H1 (cell line): ENCODE results near the gene FBXO46. TPM values are rescaled to one million over a fixed set of nuclear protein-coding genes. Genes with fewer than 3 reads are reported as not detected.
A peak's percentile ranks its signal among the peaks of the same experiment; 100 is the strongest.

Experiments
- CTCF ChIA-PET: fragments of 300-600 bp; sonication (Branson Sonifier 250); formaldehyde crosslinking; loops from one replicate; lab custom pipeline; 2021; ENCODE audit not compliant: partially characterized antibody; lab: Charles Lee
- POLR2A ChIA-PET: fragments of 300-600 bp; sonication (Branson Sonifier 250); formaldehyde crosslinking; loops from one replicate; lab custom pipeline; 2021; ENCODE audit warnings: inconsistent platforms; ENCODE audit not compliant: partially characterized antibody; lab: Charles Lee
- DNase-seq, 2 experiments: peaks; one replicate each; pipeline versions ENCODE4 v3.0.0 to v3.0.0-alpha.2; 2010 to 2022; ENCODE audit warnings: low spot score in 2 of 2, low read depth in 1 of 2, mixed read lengths in 1 of 2
- FAIRE-seq: peaks from 2 replicates; lab custom pipeline; 2011; peaks lifted over from hg19 to GRCh38; lab: Jason Lieb, UNC
- H2AFZ ChIP-seq: 2 replicates; pipeline ENCODE4 v1.8.1; 2012; ENCODE audit warnings: low read length, inconsistent platforms
- H2AK5ac ChIP-seq: 2 replicates; pipeline ENCODE4 v1.6.1; 2013; ENCODE audit warnings: low read depth, low read length
- H2BK120ac ChIP-seq: replicated peaks from 2 replicates; pipeline ENCODE3; 2013; ENCODE audit warnings: low read depth, low read length, inconsistent platforms
- H2BK12ac ChIP-seq: 2 replicates; pipeline ENCODE4 v1.6.1; 2013; ENCODE audit warnings: low read depth, low read length
- H2BK15ac ChIP-seq: 2 replicates; pipeline ENCODE4 v1.6.1; 2013; ENCODE audit warnings: low read length
- H2BK20ac ChIP-seq: 2 replicates; pipeline ENCODE4 v1.6.1; 2013; ENCODE audit warnings: low read length
- H2BK5ac ChIP-seq: 2 replicates; pipeline ENCODE4 v1.6.1; 2013; ENCODE audit warnings: low read depth, low read length
- H3K14ac ChIP-seq: 2 replicates; pipeline ENCODE4 v1.6.1; 2013; ENCODE audit warnings: inconsistent platforms; ENCODE audit not compliant: insufficient read length
- H3K18ac ChIP-seq: 2 replicates; pipeline ENCODE4 v1.6.1; 2013; ENCODE audit warnings: low read length; ENCODE audit errors: extremely low read depth
- H3K23ac ChIP-seq: 2 replicates; pipeline ENCODE4 v1.6.1; 2013; ENCODE audit warnings: inconsistent platforms; ENCODE audit not compliant: insufficient read length
- H3K23me2 ChIP-seq: 2 replicates; pipeline ENCODE4 v1.6.1; 2013; ENCODE audit warnings: low read depth, low read length
- H3K27ac ChIP-seq: 2 replicates; pipeline ENCODE4 v1.6.1; 2011; ENCODE audit warnings: low read depth, low read length, inconsistent platforms
- H3K27me3 ChIP-seq, 4 experiments: replicated peaks in 1 of 4; 1 replicate in 1 of 4; 2 replicates in 3 of 4; pipeline versions ENCODE4 v1.6.1 to v1.8.1; 2011 to 2013; ENCODE audit warnings: low read length in 3 of 4, mild to moderate bottlenecking in 3 of 4, inconsistent platforms in 2 of 4, mixed read lengths in 2 of 4, moderate library complexity in 1 of 4; ENCODE audit not compliant: control insufficient read depth in 3 of 4, insufficient read depth in 3 of 4; ENCODE audit errors: extremely low read depth in 1 of 4
- H3K36me3 ChIP-seq, 4 experiments: 2 replicates each; pipeline versions ENCODE4 v1.6.1 to v1.8.1; 2011 to 2013; ENCODE audit warnings: mild to moderate bottlenecking in 4 of 4, low read length in 3 of 4, moderate library complexity in 2 of 4, control low read depth in 1 of 4, inconsistent platforms in 1 of 4; ENCODE audit not compliant: insufficient read depth in 4 of 4, control insufficient read depth in 2 of 4
- H3K4ac ChIP-seq: replicated peaks from 2 replicates; pipeline ENCODE3; 2013; ENCODE audit warnings: low read length, low read depth, mixed read lengths, inconsistent platforms; ENCODE audit not compliant: insufficient read length
- H3K4me1 ChIP-seq, 4 experiments: replicated peaks in 1 of 4; 1 replicate in 1 of 4; 2 replicates in 3 of 4; pipeline versions ENCODE4 v1.6.1 to v1.8.1; 2011 to 2013; ENCODE audit warnings: low read length in 3 of 4, inconsistent platforms in 2 of 4, mixed read lengths in 1 of 4; ENCODE audit not compliant: insufficient read depth in 4 of 4, control insufficient read depth in 3 of 4
- H3K4me2 ChIP-seq, 2 experiments: 2 replicates each; pipeline versions ENCODE4 v1.6.1 to v1.8.1; 2011 to 2013; ENCODE audit warnings: low read depth in 2 of 2, low read length in 2 of 2, control low read depth in 1 of 2, inconsistent platforms in 1 of 2, mild to moderate bottlenecking in 1 of 2; ENCODE audit not compliant: insufficient read depth in 1 of 2
- H3K4me3 ChIP-seq, 4 experiments: fragments of 200-600, 300-600 bp in 1 of 4; sonication (generic), shearing (Covaris generic), sonication (Bioruptor Twin) in 1 of 4; 2 replicates each; pipeline versions ENCODE4 v1.5.1 to v1.8.1; 2011 to 2016; ENCODE audit warnings: low read length in 4 of 4, low read depth in 3 of 4, control low read depth in 2 of 4, inconsistent platforms in 2 of 4, mild to moderate bottlenecking in 2 of 4, mixed read lengths in 1 of 4, moderate library complexity in 1 of 4; ENCODE audit not compliant: insufficient read depth in 2 of 4; ENCODE audit errors: extremely low read depth in 1 of 4
- H3K56ac ChIP-seq: replicated peaks from 2 replicates; pipeline ENCODE3; 2013; ENCODE audit warnings: low read depth, mild to moderate bottlenecking, mixed read lengths, low read length, inconsistent platforms; ENCODE audit not compliant: insufficient read length
- H3K79me1 ChIP-seq: 2 replicates; pipeline ENCODE4 v1.6.1; 2013; ENCODE audit warnings: low read depth, low read length, control low read depth
- H3K79me2 ChIP-seq, 2 experiments: 2 replicates each; pipeline versions ENCODE4 v1.6.1 to v1.8.1; 2012 to 2013; ENCODE audit warnings: low read length in 2 of 2, mild to moderate bottlenecking in 2 of 2, inconsistent platforms in 1 of 2; ENCODE audit not compliant: insufficient read depth in 2 of 2, control insufficient read depth in 1 of 2
- H3K9ac ChIP-seq, 4 experiments: replicated peaks in 1 of 4; 1 replicate in 1 of 4; 2 replicates in 3 of 4; pipeline versions ENCODE4 v1.6.1 to v1.8.1; 2011 to 2013; ENCODE audit warnings: low read depth in 3 of 4, low read length in 3 of 4, control low read depth in 2 of 4, mild to moderate bottlenecking in 2 of 4, moderate library complexity in 2 of 4, inconsistent platforms in 1 of 4; ENCODE audit errors: extremely low read depth in 1 of 4
- H3K9me3 ChIP-seq, 2 experiments: 2 replicates each; pipeline versions ENCODE4 v1.6.1 to v1.8.1; 2012 to 2013; ENCODE audit warnings: mild to moderate bottlenecking in 2 of 2, moderate library complexity in 2 of 2, control low read depth in 1 of 2, inconsistent platforms in 1 of 2, low read depth in 1 of 2, low read length in 1 of 2, mixed read lengths in 1 of 2; ENCODE audit not compliant: insufficient read depth in 2 of 2
- H4K20me1 ChIP-seq, 2 experiments: replicated peaks in 1 of 2; 2 replicates each; pipeline versions ENCODE3 to v1.8.1; 2011 to 2013; ENCODE audit warnings: inconsistent platforms in 2 of 2, low read length in 2 of 2, mild to moderate bottlenecking in 1 of 2; ENCODE audit not compliant: insufficient read depth in 2 of 2, control insufficient read depth in 1 of 2
- H4K5ac ChIP-seq: 2 replicates; pipeline ENCODE4 v1.6.1; 2013; ENCODE audit warnings: low read length, low read depth, mixed read lengths, inconsistent platforms; ENCODE audit not compliant: insufficient read length
- H4K8ac ChIP-seq: 2 replicates; pipeline ENCODE4 v1.8.0; 2013; ENCODE audit warnings: mild to moderate bottlenecking, moderate library complexity, low read length, inconsistent platforms; ENCODE audit not compliant: insufficient read depth; ENCODE audit errors: extremely low read depth
- H4K91ac ChIP-seq: replicated peaks from 2 replicates; pipeline ENCODE3; 2013; ENCODE audit warnings: low read length, mixed read lengths, inconsistent platforms; ENCODE audit not compliant: insufficient read length
- CBX8 ChIP-seq: fragments of 300-800, 300-1000 bp; sonication (generic); IDR thresholded peaks from 2 replicates; pipeline ENCODE4 v1.7.1; 2016; ENCODE audit warnings: low read depth, low read length, borderline replicate concordance
- E2F6 ChIP-seq: IDR thresholded peaks from 2 replicates; pipeline ENCODE4 v1.6.1; 2012; ENCODE audit warnings: inconsistent platforms
- EP300 ChIP-seq, 2 experiments: IDR thresholded peaks; 1 replicate in 1 of 2; 2 replicates in 1 of 2; pipeline ENCODE4 v1.6.1; 2011 to 2012; ENCODE audit warnings: low read depth in 2 of 2, low read length in 2 of 2, mild to moderate bottlenecking in 2 of 2, borderline replicate concordance in 1 of 2, inconsistent platforms in 1 of 2, moderate library complexity in 1 of 2
- GABPA ChIP-seq: IDR thresholded peaks from 2 replicates; pipeline ENCODE4 v1.6.1; 2011; ENCODE audit warnings: mild to moderate bottlenecking, low read length, moderate library complexity, borderline replicate concordance; ENCODE audit not compliant: insufficient read depth
- GTF2F1 ChIP-seq: IDR thresholded peaks from 2 replicates; pipeline ENCODE4 v1.6.1; 2012; ENCODE audit warnings: low read depth, low read length, improper control_type of control experiment, borderline replicate concordance
- HDAC2 ChIP-seq, 2 experiments: fragments of 300-600 bp in 1 of 2; sonication (generic) in 1 of 2; IDR thresholded peaks; 2 replicates each; pipeline ENCODE4 v1.6.1; 2011 to 2012; ENCODE audit warnings: low read depth in 2 of 2, low read length in 2 of 2, mild to moderate bottlenecking in 2 of 2, moderate library complexity in 2 of 2, borderline replicate concordance in 1 of 2, inconsistent platforms in 1 of 2
- NRF1 ChIP-seq: IDR thresholded peaks from 2 replicates; pipeline ENCODE4 v1.6.1; 2011; ENCODE audit warnings: mild to moderate bottlenecking, low read depth, low read length, improper control_type of control experiment
- RAD21 ChIP-seq, 2 experiments: IDR thresholded peaks in 1 of 2; conservative IDR thresholded peaks in 1 of 2; 2 replicates each; pipeline ENCODE4 v1.6.1; 2011; ENCODE audit warnings: low read depth in 2 of 2, low read length in 2 of 2, improper control_type of control experiment in 1 of 2, inconsistent platforms in 1 of 2, mild to moderate bottlenecking in 1 of 2, moderate library complexity in 1 of 2
- WGBS, 2 experiments: shearing (Covaris generic) in 1 of 2; methylation state at CpG; one replicate each; pipeline versions ENCODE4 v1.1.6 to v1.1.7; 2013 to 2015; ENCODE audit warnings: low lambda C conversion rate in 2 of 2, mixed read lengths in 2 of 2, inconsistent platforms in 1 of 2, low coverage in 1 of 2, missing lambda C conversion rate in 1 of 2; ENCODE audit not compliant: insufficient replicate concordance in 2 of 2, insufficient coverage in 1 of 2, insufficient read length in 1 of 2; ENCODE audit errors: extremely low coverage in 1 of 2, missing lambda C conversion rate in 1 of 2; 5-methylcytosine and 5-hydroxymethylcytosine counted together
- polyA plus RNA-seq, 7 experiments: library from polyadenylated mRNA; depleted of rRNA in 3 of 7; stranded (reverse) in 5 of 7; unstranded in 2 of 7; fragments of >200 nt in 5 of 7; fragments of 200-250 nt in 2 of 7; gene quantifications; 1 replicate in 5 of 7; 2 replicates in 1 of 7; 4 replicates in 1 of 7; pipeline versions ENCODE4 v1.2.1 to v1.2.3, GENCODE V29; 2011 to 2013; ENCODE audit warnings: missing spikeins in 2 of 7, mixed read lengths in 2 of 7
- total RNA-seq: library from RNA; stranded (reverse); fragmentation: NEBNext Ultra II Directional; extraction: Animal tissue kit (Norgen Biotek cat#: 25700); gene quantifications from 2 replicates; pipeline ENCODE4 v1.2.1, GENCODE V29; 2021
- TF ChIP-seq, protein P1 (sequence below): IDR thresholded peaks from 2 replicates; pipeline ENCODE4 v1.6.1; 2012; ENCODE audit warnings: low read length, inconsistent platforms

Gene FBXO46
- total and polyA plus RNA-seq, 2 of the 8 experiments (the other 6 are each of a cell fraction or from before 2014, with no cell fraction given) = 11.2 to 38.9 TPM

GRCh38 chr19:45780146-45780447 lies 49.4 kb upstream of the FBXO46 start:
- no peaks in the 10 kb centered on the region for H3K79me2 ChIP-seq
- WGBS, 2 experiments = 60% methylated on average over 4 of the region's 4 CpGs; no CpG with 5 or more reads in 1 of the 2 experiments
- H2BK5ac ChIP-seq = no peak overlapping the region
- no peak overlapping the region for H4K91ac ChIP-seq
- H3K79me1 ChIP-seq = 0 out of 2 replicates have a peak, but pooled peaks cover 4% of the 10 kb centered on the region
- H3K9ac ChIP-seq = no peak overlapping the region
- H2BK20ac ChIP-seq = no peak overlapping the region
- peaks cover 12 to 19% of the 10 kb centered on the region in 2 experiments for H4K20me1 ChIP-seq
- CTCF ChIA-PET = interaction anchor here (3.1 to 5.1 kb wide), 2 partner anchors 10 to 37 kb away, joined by 13 to 45 read pairs; partner anchors contain the start of gene SIX5
- no peak overlapping the region for H3K27ac ChIP-seq
- H3K23ac ChIP-seq = no peak overlapping the region
- H3K36me3 ChIP-seq = peaks cover 3 to 10% (median 7%) of the 10 kb centered on the region in 4 experiments; a peak in 5 of 8 replicates
- DNase-seq (no peak), FAIRE-seq (no peak)
- H3K4ac ChIP-seq = no peak overlapping the region
- H3K4me3 ChIP-seq = peak overlapping the region in 3 of 4 experiments; percentile 28 to 60 (median 39); a peak in 4 of 8 replicates
- no peak overlapping the region for H4K5ac ChIP-seq
- H3K23me2 ChIP-seq = peaks cover 4% of the 10 kb centered on the region; the same call in 1 of the 2 replicates
- H2BK12ac ChIP-seq = 0 out of 2 replicates have a peak overlapping the region, but pooled peaks have one; percentile 1
- H3K14ac ChIP-seq = no peak overlapping the region
- peaks cover 3 to 26% (median 15%) of the 10 kb centered on the region in 4 experiments for H3K4me1 ChIP-seq
- H3K18ac ChIP-seq = no peak overlapping the region
- no peak overlapping the region for H2BK15ac ChIP-seq
- POLR2A ChIA-PET = interaction anchor here (0.9 to 9.5 kb wide), 8 partner anchors 9 to 194 kb away, joined by 3 to 133 read pairs (median 6); partner anchors contain the start of genes DMWD, FOXA3 and SIX5
- H3K9me3 ChIP-seq = no peaks in the 10 kb centered on the region
- peaks cover 0 to 6% (median 0%) of the 10 kb centered on the region in 4 experiments; a peak in 1 of 7 replicates for H3K27me3 ChIP-seq
- H2AK5ac ChIP-seq = no peak overlapping the region
- peak overlapping the region; percentile 58 to 87 for H3K4me2 ChIP-seq
- no peak overlapping the region for H4K8ac ChIP-seq
- no peak overlapping the region for H2AFZ ChIP-seq
- H2BK120ac ChIP-seq = no peak overlapping the region
- no peak overlapping the region for H3K56ac ChIP-seq
- TF ChIP-seq HDAC2 (IDR thresholded peaks at IDR 0.05; ENCODE audit: borderline replicate concordance in 1 of 2, low read depth in 2 of 2, low read length in 2 of 2) (no peak), RAD21 (IDR thresholded peaks at IDR 0.05 in 1 of 2, conservative IDR thresholded peaks at IDR 0.05 in 1 of 2; ENCODE audit: low read depth in 2 of 2, low read length in 2 of 2) (no peak), GABPA (no peak), CBX8 (no peak), E2F6 (no peak), NRF1 (no peak), EP300 (IDR thresholded peaks at IDR 0.05; ENCODE audit: borderline replicate concordance in 1 of 2, low read depth in 2 of 2, low read length in 2 of 2) (no peak), GTF2F1 (no peak)
- TF ChIP-seq, protein P1, sequence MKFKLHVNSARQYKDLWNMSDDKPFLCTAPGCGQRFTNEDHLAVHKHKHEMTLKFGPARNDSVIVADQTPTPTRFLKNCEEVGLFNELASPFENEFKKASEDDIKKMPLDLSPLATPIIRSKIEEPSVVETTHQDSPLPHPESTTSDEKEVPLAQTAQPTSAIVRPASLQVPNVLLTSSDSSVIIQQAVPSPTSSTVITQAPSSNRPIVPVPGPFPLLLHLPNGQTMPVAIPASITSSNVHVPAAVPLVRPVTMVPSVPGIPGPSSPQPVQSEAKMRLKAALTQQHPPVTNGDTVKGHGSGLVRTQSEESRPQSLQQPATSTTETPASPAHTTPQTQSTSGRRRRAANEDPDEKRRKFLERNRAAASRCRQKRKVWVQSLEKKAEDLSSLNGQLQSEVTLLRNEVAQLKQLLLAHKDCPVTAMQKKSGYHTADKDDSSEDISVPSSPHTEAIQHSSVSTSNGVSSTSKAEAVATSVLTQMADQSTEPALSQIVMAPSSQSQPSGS = no peak
